Panc1 (cell line): ENCODE results near the gene EHBP1.
"Not testable (repeated sequence)": the region's sequence is repeated elsewhere in the genome, so short reads cannot be mapped to it uniquely, and the experiment has no call there.

ENCODE experiments used
- POLR2AphosphoS5 ChIP-seq: IDR thresholded peaks from 2 replicates; pipeline ENCODE4 v1.6.1; 2012; ENCODE audit warnings: mild to moderate bottlenecking, low read depth, low read length, moderate library complexity
- SIN3A ChIP-seq: IDR thresholded peaks from 2 replicates; pipeline ENCODE4 v1.6.1; 2012; ENCODE audit warnings: low read depth, mild to moderate bottlenecking, low read length, moderate library complexity, borderline replicate concordance; ENCODE audit not compliant: insufficient read depth
- TCF7L2 ChIP-seq: IDR thresholded peaks from 2 replicates; pipeline ENCODE4 v1.6.1; 2011; ENCODE audit warnings: mild to moderate bottlenecking, low read depth, low read length, inconsistent platforms
- TF ChIP-seq, protein P1 (sequence below): fragments of 450-650 bp; IDR thresholded peaks from 2 replicates; pipeline ENCODE4 v1.5.1; 2017; ENCODE audit warnings: mild to moderate bottlenecking
- TF ChIP-seq, protein P2 (sequence below), 2 experiments: IDR thresholded peaks; 2 replicates each; pipeline ENCODE4 v1.6.1; 2011 to 2012; ENCODE audit warnings: low read depth in 2 of 2, control low read depth in 1 of 2, low read length in 1 of 2, mild to moderate bottlenecking in 1 of 2, moderate library complexity in 1 of 2; ENCODE audit not compliant: insufficient read depth in 1 of 2

DNA sequence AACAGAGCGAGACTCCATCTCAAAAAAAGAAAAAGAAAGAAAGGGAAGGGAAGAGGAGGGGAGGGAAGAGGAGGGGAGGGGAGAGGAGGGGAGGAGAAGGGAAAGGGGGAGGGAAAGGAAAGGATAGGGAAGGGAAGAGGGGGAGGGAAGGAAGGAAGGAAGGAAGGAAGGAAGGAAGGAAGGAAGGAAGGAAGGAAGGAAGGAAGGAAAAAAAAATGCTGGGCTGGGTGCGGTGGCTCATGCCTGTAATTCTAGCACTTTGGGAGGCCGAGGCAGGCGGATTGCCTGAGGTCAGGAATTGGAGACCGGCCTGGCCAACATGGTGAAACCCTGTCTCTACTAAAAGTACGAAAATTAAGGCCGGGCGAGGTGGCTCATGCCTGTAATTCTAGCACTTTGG lies 314.2 kb downstream of the EHBP1 start:
- TF ChIP-seq, protein P1, sequence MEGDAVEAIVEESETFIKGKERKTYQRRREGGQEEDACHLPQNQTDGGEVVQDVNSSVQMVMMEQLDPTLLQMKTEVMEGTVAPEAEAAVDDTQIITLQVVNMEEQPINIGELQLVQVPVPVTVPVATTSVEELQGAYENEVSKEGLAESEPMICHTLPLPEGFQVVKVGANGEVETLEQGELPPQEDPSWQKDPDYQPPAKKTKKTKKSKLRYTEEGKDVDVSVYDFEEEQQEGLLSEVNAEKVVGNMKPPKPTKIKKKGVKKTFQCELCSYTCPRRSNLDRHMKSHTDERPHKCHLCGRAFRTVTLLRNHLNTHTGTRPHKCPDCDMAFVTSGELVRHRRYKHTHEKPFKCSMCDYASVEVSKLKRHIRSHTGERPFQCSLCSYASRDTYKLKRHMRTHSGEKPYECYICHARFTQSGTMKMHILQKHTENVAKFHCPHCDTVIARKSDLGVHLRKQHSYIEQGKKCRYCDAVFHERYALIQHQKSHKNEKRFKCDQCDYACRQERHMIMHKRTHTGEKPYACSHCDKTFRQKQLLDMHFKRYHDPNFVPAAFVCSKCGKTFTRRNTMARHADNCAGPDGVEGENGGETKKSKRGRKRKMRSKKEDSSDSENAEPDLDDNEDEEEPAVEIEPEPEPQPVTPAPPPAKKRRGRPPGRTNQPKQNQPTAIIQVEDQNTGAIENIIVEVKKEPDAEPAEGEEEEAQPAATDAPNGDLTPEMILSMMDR = not testable (repeated sequence)
- TF ChIP-seq, protein P2, sequence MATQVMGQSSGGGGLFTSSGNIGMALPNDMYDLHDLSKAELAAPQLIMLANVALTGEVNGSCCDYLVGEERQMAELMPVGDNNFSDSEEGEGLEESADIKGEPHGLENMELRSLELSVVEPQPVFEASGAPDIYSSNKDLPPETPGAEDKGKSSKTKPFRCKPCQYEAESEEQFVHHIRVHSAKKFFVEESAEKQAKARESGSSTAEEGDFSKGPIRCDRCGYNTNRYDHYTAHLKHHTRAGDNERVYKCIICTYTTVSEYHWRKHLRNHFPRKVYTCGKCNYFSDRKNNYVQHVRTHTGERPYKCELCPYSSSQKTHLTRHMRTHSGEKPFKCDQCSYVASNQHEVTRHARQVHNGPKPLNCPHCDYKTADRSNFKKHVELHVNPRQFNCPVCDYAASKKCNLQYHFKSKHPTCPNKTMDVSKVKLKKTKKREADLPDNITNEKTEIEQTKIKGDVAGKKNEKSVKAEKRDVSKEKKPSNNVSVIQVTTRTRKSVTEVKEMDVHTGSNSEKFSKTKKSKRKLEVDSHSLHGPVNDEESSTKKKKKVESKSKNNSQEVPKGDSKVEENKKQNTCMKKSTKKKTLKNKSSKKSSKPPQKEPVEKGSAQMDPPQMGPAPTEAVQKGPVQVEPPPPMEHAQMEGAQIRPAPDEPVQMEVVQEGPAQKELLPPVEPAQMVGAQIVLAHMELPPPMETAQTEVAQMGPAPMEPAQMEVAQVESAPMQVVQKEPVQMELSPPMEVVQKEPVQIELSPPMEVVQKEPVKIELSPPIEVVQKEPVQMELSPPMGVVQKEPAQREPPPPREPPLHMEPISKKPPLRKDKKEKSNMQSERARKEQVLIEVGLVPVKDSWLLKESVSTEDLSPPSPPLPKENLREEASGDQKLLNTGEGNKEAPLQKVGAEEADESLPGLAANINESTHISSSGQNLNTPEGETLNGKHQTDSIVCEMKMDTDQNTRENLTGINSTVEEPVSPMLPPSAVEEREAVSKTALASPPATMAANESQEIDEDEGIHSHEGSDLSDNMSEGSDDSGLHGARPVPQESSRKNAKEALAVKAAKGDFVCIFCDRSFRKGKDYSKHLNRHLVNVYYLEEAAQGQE (IDR thresholded peaks at IDR 0.05; ENCODE audit: insufficient read depth in 1 of 2, low read depth in 2 of 2, low read length in 1 of 2) = not testable (repeated sequence)
- TF ChIP-seq SIN3A, POLR2AphosphoS5, TCF7L2: not testable (repeated sequence)
